ENCODE results near the gene GNPTAB. TPM values are rescaled to one million over a fixed set of nuclear protein-coding genes. Genes with fewer than 3 reads are reported as not detected.

GNPTAB gene
- total RNA-seq (10 to 100 TPM; 23.5 to 61.2 (median 45.9) TPM), polyA plus RNA-seq (10 to 100 TPM; 18.0 to 24.0 TPM)
- long read RNA-seq, donor 1, full-length matches to known transcripts, result 4 of 53 reads
- long read RNA-seq, donor 1, partial matches to known transcripts, result 36 of 53 reads
- long read RNA-seq, donor 1, other reads (novel, unspliced or antisense), result 13 of 53 reads
- long read RNA-seq, donor 2, full-length matches to known transcripts, result 4 of 67 reads
- long read RNA-seq, donor 2, partial matches to known transcripts, result 56 of 67 reads
- long read RNA-seq, donor 2, other reads (novel, unspliced or antisense), result 7 of 67 reads
- long read RNA-seq, donor 3, full-length matches to known transcripts, result 11 of 59 reads
- long read RNA-seq, donor 3, partial matches to known transcripts, result 27 of 59 reads
- long read RNA-seq, donor 3, other reads (novel, unspliced or antisense), result 21 of 59 reads

GRCh38 chr12:101830367-101831325, at the start of gene GNPTAB:
GNPTAB (minus strand) TSS chr12:101830959; CDS start chr12:101830675, 284 bp downstream.
- peak; percentile 92 to 97 (median 94) for DNase-seq
- no peaks in the 10 kb centered on the region for H3K9me3 ChIP-seq
- ATAC-seq, result peak; percentile 96 to 98 (median 98)
- peaks cover 0 to 45% (median 22%) of the 10 kb centered on the region in 12 donors for H3K4me1 ChIP-seq
- 0% methylated on average over 31 to 96 of the region's 96 CpGs for WGBS, 4 donors
- no peaks in the 10 kb centered on the region for H3K27me3 ChIP-seq
- intact Hi-C loops (cut with DNase I), result loop anchor here in 8 of 10 donors (2.0 to 10.0 kb wide), 10 partner anchors 38 to 423 kb away; partner anchors contain the start of genes DRAM1 (in 2 of the 8), ARL1 (in 1 of the 8) and CHPT1 (in 1 of the 8)
- H3K36me3 ChIP-seq, result no peaks in the 10 kb centered on the region
- H3K4me3 ChIP-seq, result peak within 1 kb of the TSS; percentile 67 to 99 (median 81)
- TF ChIP-seq CTCF (IDR thresholded peaks at IDR 0.05) (peak; percentile 60 to 95 (median 78)), POLR2A (IDR thresholded peaks at IDR 0.05) (no peak)
- peak within 1 kb of the TSS in 11 of 12 donors; percentile 74 to 90 (median 84) for H3K27ac ChIP-seq

- Histone ChIP-seq H3K27me3 (no peaks in the 10 kb centered on the region), H3K4me3 (peak overlapping the region; percentile 60 to 95 (median 86)), H3K27ac (peak overlapping the region in 11 of 12 donors; percentile 82 to 99 (median 97)), H3K9me3 (no peaks in the 10 kb centered on the region), H3K4me1 (peaks cover 0 to 66% (median 11%) of the 10 kb centered on the region in 12 donors), H3K36me3 (peaks cover 0 to 9% (median 0%) of the 10 kb centered on the region in 9 donors)
- DNase-seq (no peak), ATAC-seq (no peak)
- intact Hi-C loops (cut with DNase I), result loop anchor here in 2 of 10 donors (5.0 kb wide), 2 partner anchors 46 to 184 kb away; partner anchors contain the start of genes GNPTAB (in 1 of the 2) and WASHC3 (in 1 of the 2)
- TF ChIP-seq CTCF (IDR thresholded peaks at IDR 0.05), result no peak
- TF ChIP-seq POLR2A (IDR thresholded peaks at IDR 0.05), result no peak
- 17 to 32% (median 21%) methylated on average over 7 of the region's 7 CpGs for WGBS, 4 donors
Observed at GRCh38 chr12:101878243-101878821, 47.6 kb upstream of the GNPTAB start.

- WGBS, 4 donors, result 1 to 2% (median 2%) methylated on average over 9 to 24 of the region's 24 CpGs
- intact Hi-C loops (cut with DNase I), result loop anchor here in 3 of 10 donors (2.0 to 5.0 kb wide), 3 partner anchors 46 to 184 kb away; partner anchors contain the start of genes GNPTAB (in 2 of the 3) and WASHC3 (in 1 of the 3)
- ATAC-seq, result peak in 2 of 4 donors; percentile 8 to 28
- H3K4me1 ChIP-seq, result peaks cover 0 to 66% (median 11%) of the 10 kb centered on the region in 12 donors
- peak overlapping the region; percentile 82 to 99 (median 96) for H3K27ac ChIP-seq
- TF ChIP-seq POLR2A (IDR thresholded peaks at IDR 0.05) (no peak), CTCF (IDR thresholded peaks at IDR 0.05) (no peak)
- DNase-seq, result peak in 4 of 5 donors; percentile 17 to 34 (median 30)
- H3K36me3 ChIP-seq, result peaks cover 0 to 4% (median 0%) of the 10 kb centered on the region in 9 donors
- H3K4me3 ChIP-seq, result peak overlapping the region; percentile 60 to 95 (median 86)
- no peaks in the 10 kb centered on the region for H3K9me3 ChIP-seq
- H3K27me3 ChIP-seq, result no peaks in the 10 kb centered on the region
Observed at GRCh38 chr12:101877806-101878242, 47.1 kb upstream of the GNPTAB start.
